IMR-90 (cell line): ENCODE data around the gene CD248. TPM values are rescaled to one million over a fixed set of nuclear protein-coding genes. Genes with fewer than 3 reads are reported as not detected.

Source experiments
- ATAC-seq: fragments of 200-7000 bp; cut with Tn5 transposase; 2 replicates; pipeline ENCODE4 v1.9.1; 2020; ENCODE audit warnings: low read depth, mild to moderate bottlenecking, moderate library complexity
- BruUV-seq: library from RNA; stranded (reverse); fragments of 400-500 nt; replicated peaks from 2 replicates; lab custom pipeline; 2021; lab: Mats Ljungman, UMichigan
- CTCF ChIA-PET: fragments of 300-600 bp; formaldehyde crosslinking; extraction: SDS; loops from one replicate; lab custom pipeline; 2021; ENCODE audit warnings: antibody characterized with exemption; lab: Yijun Ruan, JAX
- POLR2A ChIA-PET: fragments of 300-600 bp; sonication (Branson Sonifier 250); formaldehyde crosslinking; loops from one replicate; lab custom pipeline; 2022; ENCODE audit warnings: antibody characterized with exemption; ENCODE audit not compliant: unreplicated experiment; lab: Charles Lee
- DNase-seq: peaks from one replicate; pipeline ENCODE4 v3.0.0; 2013
- H2AFZ ChIP-seq: replicated peaks from 2 replicates; pipeline ENCODE3; 2013; ENCODE audit warnings: low read length, mild to moderate bottlenecking; ENCODE audit not compliant: poor library complexity
- H2AK5ac ChIP-seq: 2 replicates; pipeline ENCODE4 v1.6.1; 2013; ENCODE audit warnings: low read depth, low read length, inconsistent platforms
- H2AK9ac ChIP-seq: replicated peaks from 2 replicates; pipeline ENCODE3; 2013; ENCODE audit warnings: mild to moderate bottlenecking, low read depth, low read length, moderate library complexity; ENCODE audit not compliant: poor library complexity
- H2BK120ac ChIP-seq: 2 replicates; pipeline ENCODE4 v1.6.1; 2013; ENCODE audit warnings: low read depth, low read length, inconsistent platforms
- H2BK15ac ChIP-seq: 3 replicates; pipeline ENCODE4 v1.6.1; 2013; ENCODE audit warnings: low read depth, low read length, inconsistent platforms
- H2BK20ac ChIP-seq: 2 replicates; pipeline ENCODE4 v1.6.1; 2013; ENCODE audit warnings: low read depth, mild to moderate bottlenecking, inconsistent platforms, low read length, moderate library complexity
- H2BK5ac ChIP-seq: 2 replicates; pipeline ENCODE4 v1.6.1; 2013; ENCODE audit warnings: mild to moderate bottlenecking, low read depth, low read length, inconsistent platforms; ENCODE audit not compliant: poor library complexity, severe bottlenecking
- H3K14ac ChIP-seq: replicated peaks from 2 replicates; pipeline ENCODE4 v1.6.1; 2013; ENCODE audit warnings: low read depth, low read length, inconsistent platforms
- H3K18ac ChIP-seq: 2 replicates; pipeline ENCODE4 v1.6.1; 2013; ENCODE audit warnings: low read depth, low read length, control low read depth
- H3K23ac ChIP-seq: 2 replicates; pipeline ENCODE4 v1.6.1; 2013; ENCODE audit warnings: low read depth, low read length, inconsistent platforms
- H3K27ac ChIP-seq: 2 replicates; pipeline ENCODE4 v1.5.1; 2013; ENCODE audit warnings: mild to moderate bottlenecking, control low read depth, low read length; ENCODE audit not compliant: insufficient read depth
- H3K27me3 ChIP-seq: 2 replicates; pipeline ENCODE4 v1.6.1; 2013; ENCODE audit warnings: low read length; ENCODE audit not compliant: control insufficient read depth, insufficient read depth
- H3K36me3 ChIP-seq: 2 replicates; pipeline ENCODE4 v1.6.1; 2013; ENCODE audit warnings: low read length, mixed read lengths; ENCODE audit not compliant: control insufficient read depth, insufficient read depth
- H3K4ac ChIP-seq: 2 replicates; pipeline ENCODE4 v1.6.1; 2013; ENCODE audit warnings: low read depth, low read length, inconsistent platforms
- H3K4me1 ChIP-seq: 2 replicates; pipeline ENCODE4 v1.6.1; 2013; ENCODE audit warnings: low read length, mixed read lengths; ENCODE audit not compliant: control insufficient read depth, insufficient read depth
- H3K4me2 ChIP-seq: 2 replicates; pipeline ENCODE4 v1.6.1; 2013; ENCODE audit warnings: low read depth, mild to moderate bottlenecking, control low read depth, low read length, moderate library complexity
- H3K4me3 ChIP-seq: 2 replicates; pipeline ENCODE4 v1.5.1; 2013; ENCODE audit warnings: low read depth, mild to moderate bottlenecking, control low read depth, low read length, moderate library complexity; ENCODE audit not compliant: insufficient read depth
- H3K56ac ChIP-seq: 2 replicates; pipeline ENCODE4 v1.6.1; 2013; ENCODE audit warnings: low read length, inconsistent platforms; ENCODE audit not compliant: insufficient read depth; ENCODE audit errors: extremely low read depth
- H3K79me1 ChIP-seq, 2 experiments: 2 replicates each; pipeline ENCODE4 v1.6.1; 2013; ENCODE audit warnings: low read length in 2 of 2, inconsistent platforms in 1 of 2, low read depth in 1 of 2
- H3K9ac ChIP-seq: 2 replicates; pipeline ENCODE4 v1.6.1; 2013; ENCODE audit warnings: low read depth, low read length, control low read depth
- H3K9me1 ChIP-seq: 2 replicates; pipeline ENCODE4 v1.6.1; 2013; ENCODE audit warnings: low read length, inconsistent platforms; ENCODE audit not compliant: insufficient read depth
- H3K9me3 ChIP-seq: 2 replicates; pipeline ENCODE4 v1.6.1; 2013; ENCODE audit warnings: low read length; ENCODE audit not compliant: control insufficient read depth, insufficient read depth
- H4K20me1 ChIP-seq: 2 replicates; pipeline ENCODE4 v1.6.1; 2013; ENCODE audit warnings: low read length, inconsistent platforms; ENCODE audit not compliant: insufficient read depth
- H4K5ac ChIP-seq: 2 replicates; pipeline ENCODE4 v1.6.1; 2013; ENCODE audit warnings: mild to moderate bottlenecking, low read depth, low read length, control low read depth
- H4K8ac ChIP-seq, 2 experiments: 2 replicates each; pipeline ENCODE4 v1.6.1; 2013; ENCODE audit warnings: low read depth in 2 of 2, low read length in 2 of 2, control low read depth in 1 of 2, inconsistent platforms in 1 of 2
- H4K91ac ChIP-seq: 2 replicates; pipeline ENCODE4 v1.6.1; 2013; ENCODE audit warnings: low read depth, low read length, inconsistent platforms; ENCODE audit not compliant: insufficient read depth
- BHLHE40 ChIP-seq: fragments of 150-350 bp; IDR thresholded peaks from 2 replicates; pipeline ENCODE4 v1.6.1; 2016; ENCODE audit warnings: mild to moderate bottlenecking, low read depth, low read length
- CHD1 ChIP-seq: IDR thresholded peaks from 2 replicates; pipeline ENCODE4 v1.6.1; 2012; ENCODE audit warnings: low read depth, low read length, improper control_type of control experiment
- CTCF ChIP-seq: conservative IDR thresholded peaks from 2 replicates; pipeline ENCODE4 v1.5.1; 2012; ENCODE audit warnings: mild to moderate bottlenecking, low read depth, low read length, improper control_type of control experiment
- MAFK ChIP-seq: IDR thresholded peaks from 2 replicates; pipeline ENCODE4 v1.6.1; 2012; ENCODE audit warnings: low read depth, low read length, improper control_type of control experiment
- MAZ ChIP-seq: IDR thresholded peaks from 2 replicates; pipeline ENCODE4 v1.6.1; 2012; ENCODE audit warnings: low read depth, mild to moderate bottlenecking, low read length, improper control_type of control experiment, moderate library complexity, borderline replicate concordance
- MXI1 ChIP-seq: IDR thresholded peaks from 2 replicates; pipeline ENCODE4 v1.6.1; 2012; ENCODE audit warnings: low read depth, mild to moderate bottlenecking, low read length, moderate library complexity, borderline replicate concordance
- POLR2A ChIP-seq: IDR thresholded peaks from 2 replicates; pipeline ENCODE4 v1.6.1; 2012; ENCODE audit warnings: mild to moderate bottlenecking, low read depth, low read length
- RAD21 ChIP-seq: IDR thresholded peaks from 2 replicates; pipeline ENCODE4 v1.6.1; 2012; ENCODE audit warnings: low read length, improper control_type of control experiment
- SMC3 ChIP-seq: fragments of 150-350 bp; IDR thresholded peaks from 2 replicates; pipeline ENCODE4 v1.6.1; 2016; ENCODE audit warnings: low read depth, mild to moderate bottlenecking, antibody characterized with exemption, low read length, moderate library complexity
- USF2 ChIP-seq: fragments of 150-350 bp; IDR thresholded peaks from 2 replicates; pipeline ENCODE4 v1.6.1; 2017; ENCODE audit warnings: mild to moderate bottlenecking, antibody characterized with exemption, low read length, low read depth
- WGBS, 2 experiments: methylation state at CpG; one replicate each; pipeline versions ENCODE4 v1.1.5 to v1.1.7; 2013; ENCODE audit warnings: missing lambda C conversion rate in 2 of 2; ENCODE audit not compliant: insufficient read length in 1 of 2; ENCODE audit errors: extremely low coverage in 2 of 2; 5-methylcytosine and 5-hydroxymethylcytosine counted together
- dilution Hi-C: fragments of 300-500 bp; cut with HindIII; formaldehyde crosslinking; loops from one replicate; pipeline ENCODE4 v1.14.3; 2018; ENCODE audit warnings: low sequenced_read_pairs; ENCODE audit not compliant: unreplicated experiment
- in situ Hi-C: fragments of 300-500 bp; cut with MboI; formaldehyde crosslinking; loops from 3 replicates; pipeline ENCODE4 v1.14.3; 2019; ENCODE audit warnings: low sequenced_read_pairs, inconsistent platforms, mixed read lengths
- intact Hi-C: fragments of 100-400 bp; cut with micrococcal nuclease; formaldehyde crosslinking; loops from 2 replicates; pipeline ENCODE4 v1.10.0; 2022
- polyA plus RNA-seq, 3 experiments: library from polyadenylated mRNA; depleted of rRNA; stranded (reverse); fragments of >200 nt; gene quantifications; 2 replicates each; pipeline ENCODE4 v1.2.3, GENCODE V29; 2012; ENCODE audit warnings: low replicate concordance in 1 of 3
- total RNA-seq: library from RNA; depleted of rRNA; stranded (reverse); fragments of >200 nt; gene quantifications from 2 replicates; pipeline ENCODE4 v1.2.3, GENCODE V29; 2012

The CD248 gene
- total and polyA plus RNA-seq, 2 of the 4 experiments (the other 2 are of a cell fraction) = 19.5 to 223 TPM

- TF ChIP-seq MAFK = peak; percentile 86
- TF ChIP-seq RAD21 = no peak; the same call in 1 of the 2 replicates
- no peak for TF ChIP-seq MXI1
These were observed 1.1 kb upstream of the CD248 start (continued) for GRCh38 chr11:66317723-66318599.

DNA sequence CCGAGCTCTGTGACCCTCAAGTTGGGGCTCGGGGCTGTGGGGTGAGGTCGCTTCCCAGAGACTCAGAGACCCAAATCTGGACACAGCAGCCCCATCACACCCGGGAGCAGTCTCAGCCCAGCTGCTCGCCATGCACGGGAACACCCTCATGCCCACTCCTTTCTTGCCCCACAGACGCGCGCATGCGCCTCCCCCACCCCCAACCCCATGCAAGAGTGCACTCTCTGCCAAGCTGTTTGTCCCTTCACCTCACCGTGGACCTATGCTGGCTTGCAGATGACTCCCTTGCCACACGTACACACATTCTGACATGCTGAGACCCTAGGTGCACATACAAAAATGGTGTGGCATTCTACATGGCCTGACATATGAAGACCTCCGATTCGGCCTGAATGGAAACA, 478 bp upstream of the CD248 start:
- peaks cover 37% of the 10 kb centered on the region for H4K20me1 ChIP-seq
- H2BK120ac ChIP-seq = peak overlapping the region; percentile 100
- BruUV-seq = no TSS peak
- H3K27me3 ChIP-seq = no peaks in the 10 kb centered on the region
- peak overlapping the region; percentile 100 for H2AK5ac ChIP-seq
- in situ Hi-C loops (no loop called here), dilution Hi-C loops (no loop called here), intact Hi-C loops (no loop called here)
- peak overlapping the region; percentile 99 for H4K91ac ChIP-seq
- H3K79me1 ChIP-seq = peaks cover 0 to 42% of the 10 kb centered on the region in 2 experiments; a peak in 2 of 4 replicates
- H3K4me3 ChIP-seq = no peak overlapping the region
- 0% methylated on average over 7 of the region's 14 CpGs; no CpG with 5 or more reads in 1 of the 2 experiments for WGBS, 2 experiments
- ATAC-seq = peak; percentile 2
- peak overlapping the region; percentile 95 for H3K9ac ChIP-seq
- TF ChIP-seq POLR2A (peak; percentile 25), MAFK (no peak), MAZ (peak; percentile 5; the same call in 1 of the 2 replicates), CTCF (no peak), USF2 (no peak), MXI1 (peak; percentile 43; the same call in 1 of the 2 replicates), SMC3 (no peak), CHD1 (no peak), BHLHE40 (no peak)
- peak overlapping the region; percentile 100 for H3K27ac ChIP-seq
- peak overlapping the region; percentile 100 for H3K23ac ChIP-seq
- H3K4me1 ChIP-seq = peaks cover 32% of the 10 kb centered on the region
- H3K4me2 ChIP-seq = peak overlapping the region; percentile 77
- no peaks in the 10 kb centered on the region for H3K9me3 ChIP-seq
- H2BK5ac ChIP-seq = peak overlapping the region; percentile 100
- H3K18ac ChIP-seq = peak overlapping the region; percentile 97
- no peaks in the 10 kb centered on the region for H3K36me3 ChIP-seq
- H2BK15ac ChIP-seq = peak overlapping the region; percentile 94; the same call in 2 of the 3 replicates
- peak overlapping the region; percentile 100 for H2BK20ac ChIP-seq
- peak overlapping the region; percentile 85 to 99 for H4K8ac ChIP-seq
- peak overlapping the region; percentile 98 for H3K56ac ChIP-seq
- CTCF ChIA-PET = no interaction called here
- H2AFZ ChIP-seq = peak overlapping the region; percentile 89
- H3K14ac ChIP-seq = peak overlapping the region; percentile 100
- H3K4ac ChIP-seq = peak overlapping the region; percentile 100
- POLR2A ChIA-PET = interaction anchor here (0.8 to 1.2 kb wide), 3 partner anchors 10 to 28 kb away, joined by 5 to 16 read pairs (median 5); partner anchors contain the start of genes RIN1 and YIF1A
- peak; percentile 68 for DNase-seq
- peak overlapping the region; percentile 97 for H4K5ac ChIP-seq
- H3K9me1 ChIP-seq = peaks cover 11% of the 10 kb centered on the region
- peak overlapping the region; percentile 26 for H2AK9ac ChIP-seq
